ENCODE results near the gene UMAD1.

DNA sequence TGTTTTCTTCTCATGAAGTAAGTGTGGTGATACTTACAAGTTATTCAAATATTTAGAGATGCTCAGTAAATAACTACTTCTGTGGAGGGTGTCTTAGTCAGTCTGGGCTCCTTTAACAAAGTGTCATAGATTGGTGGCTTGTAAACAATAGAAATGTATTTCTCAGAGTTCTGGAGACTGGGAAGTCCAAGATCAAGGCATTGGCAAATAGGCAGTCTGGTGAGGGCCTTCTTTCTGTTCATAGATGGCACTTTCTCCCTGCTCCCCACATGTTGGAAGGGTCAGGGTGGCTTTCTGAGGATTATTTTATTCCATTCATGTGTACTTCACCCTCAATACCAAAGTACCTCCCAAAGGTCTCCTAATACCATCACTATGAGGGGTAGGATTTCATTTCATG lies 59.4 kb downstream of the UMAD1 start:
- TF ChIP-seq, protein P1, sequence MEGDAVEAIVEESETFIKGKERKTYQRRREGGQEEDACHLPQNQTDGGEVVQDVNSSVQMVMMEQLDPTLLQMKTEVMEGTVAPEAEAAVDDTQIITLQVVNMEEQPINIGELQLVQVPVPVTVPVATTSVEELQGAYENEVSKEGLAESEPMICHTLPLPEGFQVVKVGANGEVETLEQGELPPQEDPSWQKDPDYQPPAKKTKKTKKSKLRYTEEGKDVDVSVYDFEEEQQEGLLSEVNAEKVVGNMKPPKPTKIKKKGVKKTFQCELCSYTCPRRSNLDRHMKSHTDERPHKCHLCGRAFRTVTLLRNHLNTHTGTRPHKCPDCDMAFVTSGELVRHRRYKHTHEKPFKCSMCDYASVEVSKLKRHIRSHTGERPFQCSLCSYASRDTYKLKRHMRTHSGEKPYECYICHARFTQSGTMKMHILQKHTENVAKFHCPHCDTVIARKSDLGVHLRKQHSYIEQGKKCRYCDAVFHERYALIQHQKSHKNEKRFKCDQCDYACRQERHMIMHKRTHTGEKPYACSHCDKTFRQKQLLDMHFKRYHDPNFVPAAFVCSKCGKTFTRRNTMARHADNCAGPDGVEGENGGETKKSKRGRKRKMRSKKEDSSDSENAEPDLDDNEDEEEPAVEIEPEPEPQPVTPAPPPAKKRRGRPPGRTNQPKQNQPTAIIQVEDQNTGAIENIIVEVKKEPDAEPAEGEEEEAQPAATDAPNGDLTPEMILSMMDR (IDR thresholded peaks at IDR 0.05) = no peak
- no peak for TF ChIP-seq POLR2A (IDR thresholded peaks at IDR 0.05)

All from testis (tissue), 2 donors.